ENCODE results near the gene KIAA0825.

DNA sequence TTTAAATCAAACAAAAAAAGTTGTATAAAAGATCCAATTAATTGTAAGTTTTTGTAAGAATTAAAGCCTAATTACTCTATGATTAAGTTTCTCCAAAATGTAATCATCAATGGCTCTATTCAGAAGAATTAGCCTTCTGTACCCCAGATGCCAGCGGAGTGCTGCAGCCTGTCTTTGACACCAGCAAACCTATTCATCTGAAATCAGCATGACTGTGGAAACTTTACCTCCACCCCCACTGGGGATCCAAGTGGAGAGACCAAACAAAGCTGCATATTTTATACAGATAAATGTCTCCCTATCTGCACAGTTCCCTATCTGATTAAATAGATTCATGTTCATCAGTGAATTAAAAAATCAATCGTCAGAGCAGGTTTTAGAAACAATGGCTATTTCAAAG is 426.8 kb downstream of the KIAA0825 start:
- no peak for TF ChIP-seq EZH2 (IDR thresholded peaks at IDR 0.05; ENCODE audit: low read depth)
- TF ChIP-seq, protein P1, sequence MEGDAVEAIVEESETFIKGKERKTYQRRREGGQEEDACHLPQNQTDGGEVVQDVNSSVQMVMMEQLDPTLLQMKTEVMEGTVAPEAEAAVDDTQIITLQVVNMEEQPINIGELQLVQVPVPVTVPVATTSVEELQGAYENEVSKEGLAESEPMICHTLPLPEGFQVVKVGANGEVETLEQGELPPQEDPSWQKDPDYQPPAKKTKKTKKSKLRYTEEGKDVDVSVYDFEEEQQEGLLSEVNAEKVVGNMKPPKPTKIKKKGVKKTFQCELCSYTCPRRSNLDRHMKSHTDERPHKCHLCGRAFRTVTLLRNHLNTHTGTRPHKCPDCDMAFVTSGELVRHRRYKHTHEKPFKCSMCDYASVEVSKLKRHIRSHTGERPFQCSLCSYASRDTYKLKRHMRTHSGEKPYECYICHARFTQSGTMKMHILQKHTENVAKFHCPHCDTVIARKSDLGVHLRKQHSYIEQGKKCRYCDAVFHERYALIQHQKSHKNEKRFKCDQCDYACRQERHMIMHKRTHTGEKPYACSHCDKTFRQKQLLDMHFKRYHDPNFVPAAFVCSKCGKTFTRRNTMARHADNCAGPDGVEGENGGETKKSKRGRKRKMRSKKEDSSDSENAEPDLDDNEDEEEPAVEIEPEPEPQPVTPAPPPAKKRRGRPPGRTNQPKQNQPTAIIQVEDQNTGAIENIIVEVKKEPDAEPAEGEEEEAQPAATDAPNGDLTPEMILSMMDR (conservative IDR thresholded peaks at IDR 0.05) = no peak
